Peyer's patch (tissue), 4 donors: ENCODE data around the gene CEMIP. TPM values are rescaled to one million over a fixed set of nuclear protein-coding genes. Genes with fewer than 3 reads are reported as not detected.

Experiments
- DNase-seq, 3 donors: peaks; one replicate each; pipeline ENCODE4 v3.0.0-alpha.2; 2017 to 2019
- H3K27ac ChIP-seq, 4 donors: fragments of 200-600 bp; sonication (generic); one replicate each; pipeline ENCODE4 v1.5.1; 2016 to 2019
- H3K27me3 ChIP-seq, 2 donors: fragments of 200-600 bp; sonication (generic); one replicate each; pipeline ENCODE4 v1.5.1; 2019
- H3K36me3 ChIP-seq, 3 donors: fragments of 200-600 bp; sonication (generic); one replicate each; pipeline ENCODE4 v1.5.1; 2016 to 2019
- H3K4me1 ChIP-seq, 4 donors: fragments of 200-600 bp; sonication (generic); one replicate each; pipeline ENCODE4 v1.5.1; 2016 to 2019
- H3K4me3 ChIP-seq, 4 donors: fragments of 200-600 bp; sonication (generic); 1 replicate in 3 of 4; 2 replicates in 1 of 4; pipeline ENCODE4 v1.5.1; 2016 to 2019; ENCODE audit warnings: mild to moderate bottlenecking in 1 of 4
- H3K9me3 ChIP-seq, 4 donors: fragments of 200-600 bp; sonication (generic); one replicate each; pipeline ENCODE4 v1.5.1; 2016 to 2019; ENCODE audit warnings: mild to moderate bottlenecking in 1 of 4
- POLR2A ChIP-seq, 2 donors: fragments of 450-650 bp; IDR thresholded peaks; one replicate each; pipeline ENCODE4 v1.5.1; 2017; ENCODE audit warnings: antibody characterized with exemption in 2 of 2, mild to moderate bottlenecking in 2 of 2, moderate library complexity in 2 of 2
- total RNA-seq, 4 donors: library from RNA; depleted of rRNA; stranded (reverse); fragments of >200 nt; gene quantifications; one replicate each; pipeline ENCODE4 v1.1.0, GENCODE V29; 2016
- TF ChIP-seq, protein P1 (sequence below), 6 experiments: fragments of 450-650 bp in 4 of 6; fragments of 200-600 bp in 2 of 6; sonication (generic) in 1 of 6; IDR thresholded peaks; one replicate each; pipeline ENCODE4 v1.5.1; 2017 to 2019; ENCODE audit warnings: antibody characterized with exemption in 6 of 6, mild to moderate bottlenecking in 3 of 6, moderate library complexity in 1 of 6

Gene CEMIP
- total RNA-seq, 4 donors from 2014 or later = 0.27 to 0.83 (median 0.57) TPM; not detected in 1

DNA sequence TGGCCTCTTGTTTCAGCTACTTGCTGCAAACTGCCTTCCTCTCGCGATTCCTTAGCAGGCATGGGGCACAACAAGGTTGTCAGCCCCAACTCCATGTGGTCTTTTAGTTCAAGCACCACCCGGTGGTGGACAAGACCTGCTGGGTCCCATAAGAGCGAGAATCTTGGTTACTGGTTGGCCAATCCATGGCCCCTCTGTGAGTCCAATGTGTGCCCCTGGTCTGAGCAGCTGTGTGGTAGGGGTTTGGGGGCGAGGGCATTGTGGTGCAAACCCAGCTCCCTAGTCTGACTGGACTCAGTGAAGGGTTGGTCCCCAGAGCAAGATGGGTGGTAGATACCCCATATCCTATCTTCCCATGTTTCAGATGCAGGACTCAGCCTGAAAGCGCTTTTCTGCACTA, 161.7 kb downstream of the CEMIP start:
- H3K4me1 ChIP-seq = no peaks in the 10 kb centered on the region
- no peak overlapping the region for H3K4me3 ChIP-seq
- H3K36me3 ChIP-seq = peaks cover 0 to 5% (median 0%) of the 10 kb centered on the region in 3 donors
- TF ChIP-seq, protein P1, sequence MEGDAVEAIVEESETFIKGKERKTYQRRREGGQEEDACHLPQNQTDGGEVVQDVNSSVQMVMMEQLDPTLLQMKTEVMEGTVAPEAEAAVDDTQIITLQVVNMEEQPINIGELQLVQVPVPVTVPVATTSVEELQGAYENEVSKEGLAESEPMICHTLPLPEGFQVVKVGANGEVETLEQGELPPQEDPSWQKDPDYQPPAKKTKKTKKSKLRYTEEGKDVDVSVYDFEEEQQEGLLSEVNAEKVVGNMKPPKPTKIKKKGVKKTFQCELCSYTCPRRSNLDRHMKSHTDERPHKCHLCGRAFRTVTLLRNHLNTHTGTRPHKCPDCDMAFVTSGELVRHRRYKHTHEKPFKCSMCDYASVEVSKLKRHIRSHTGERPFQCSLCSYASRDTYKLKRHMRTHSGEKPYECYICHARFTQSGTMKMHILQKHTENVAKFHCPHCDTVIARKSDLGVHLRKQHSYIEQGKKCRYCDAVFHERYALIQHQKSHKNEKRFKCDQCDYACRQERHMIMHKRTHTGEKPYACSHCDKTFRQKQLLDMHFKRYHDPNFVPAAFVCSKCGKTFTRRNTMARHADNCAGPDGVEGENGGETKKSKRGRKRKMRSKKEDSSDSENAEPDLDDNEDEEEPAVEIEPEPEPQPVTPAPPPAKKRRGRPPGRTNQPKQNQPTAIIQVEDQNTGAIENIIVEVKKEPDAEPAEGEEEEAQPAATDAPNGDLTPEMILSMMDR (IDR thresholded peaks at IDR 0.05) = no peak
- TF ChIP-seq POLR2A (IDR thresholded peaks at IDR 0.05) = no peak
- H3K27ac ChIP-seq = no peak overlapping the region
- H3K9me3 ChIP-seq = no peaks in the 10 kb centered on the region
- no peak for DNase-seq
- H3K27me3 ChIP-seq = no peaks in the 10 kb centered on the region

DNA sequence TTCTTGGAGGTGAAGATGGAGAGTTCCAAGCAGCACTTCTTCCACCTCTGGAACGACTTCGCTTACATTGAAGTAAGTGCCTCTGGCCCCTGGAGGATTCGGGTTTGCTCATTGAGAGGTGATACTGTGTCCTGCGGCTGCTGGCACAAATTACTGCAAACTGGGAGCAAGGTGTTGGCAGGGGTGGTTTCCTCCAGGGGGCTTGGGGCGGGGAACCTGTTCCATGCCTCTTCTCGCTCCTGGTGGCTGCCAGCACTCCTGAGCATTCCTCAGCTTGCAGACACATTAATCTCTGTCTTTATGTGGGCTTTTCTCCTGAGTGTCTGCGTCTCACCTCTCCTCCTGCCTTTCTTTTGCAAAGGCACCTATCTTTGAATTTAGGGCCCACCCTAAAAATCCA, 163.1 kb downstream of the CEMIP start:
- DNase-seq = no peak
- Histone ChIP-seq H3K36me3 (peaks cover 0 to 15% (median 0%) of the 10 kb centered on the region in 3 donors), H3K27me3 (no peaks in the 10 kb centered on the region), H3K4me3 (no peak overlapping the region), H3K4me1 (no peaks in the 10 kb centered on the region), H3K9me3 (no peaks in the 10 kb centered on the region), H3K27ac (no peak overlapping the region)
- no peak for TF ChIP-seq POLR2A (IDR thresholded peaks at IDR 0.05)
- TF ChIP-seq, protein P1 (IDR thresholded peaks at IDR 0.05) = no peak

DNA sequence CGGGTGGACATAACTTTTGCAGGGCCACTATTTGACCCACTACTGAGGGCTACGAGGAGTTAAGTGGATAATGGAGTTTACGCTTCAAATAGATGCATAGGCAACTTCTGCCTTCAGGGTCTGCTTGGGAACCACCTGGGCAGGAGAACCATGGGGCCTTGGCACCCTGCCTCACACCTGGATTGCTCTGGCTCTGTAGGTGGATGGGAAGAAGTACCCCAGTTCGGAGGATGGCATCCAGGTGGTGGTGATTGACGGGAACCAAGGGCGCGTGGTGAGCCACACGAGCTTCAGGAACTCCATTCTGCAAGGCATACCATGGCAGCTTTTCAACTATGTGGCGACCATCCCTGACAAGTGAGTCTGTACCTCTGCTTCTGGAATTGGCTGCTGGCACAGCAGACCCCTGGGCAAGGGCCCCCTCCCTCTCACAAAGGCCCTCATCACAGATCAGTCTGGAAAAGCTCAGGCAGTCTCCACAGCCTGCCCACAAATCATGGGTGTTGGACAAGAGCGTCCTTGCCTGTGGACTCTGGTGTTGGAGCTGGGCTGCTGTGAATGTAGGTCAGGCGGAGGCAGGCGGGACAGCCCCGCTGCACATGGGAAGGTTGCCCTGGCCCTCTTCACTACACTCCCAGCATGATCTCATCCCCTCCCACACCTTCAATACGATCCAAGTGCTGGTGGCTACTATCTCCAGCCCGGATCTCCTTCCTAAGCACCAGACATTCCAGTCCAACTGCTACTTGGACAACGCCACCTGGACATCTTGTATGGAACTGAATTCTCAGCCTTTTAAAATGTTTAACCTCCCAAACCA, 163.8 kb downstream of the CEMIP start:
- no peak for DNase-seq
- no peak overlapping the region for H3K27ac ChIP-seq
- no peak for TF ChIP-seq POLR2A (IDR thresholded peaks at IDR 0.05)
- TF ChIP-seq, protein P1 (IDR thresholded peaks at IDR 0.05) = no peak

DNA sequence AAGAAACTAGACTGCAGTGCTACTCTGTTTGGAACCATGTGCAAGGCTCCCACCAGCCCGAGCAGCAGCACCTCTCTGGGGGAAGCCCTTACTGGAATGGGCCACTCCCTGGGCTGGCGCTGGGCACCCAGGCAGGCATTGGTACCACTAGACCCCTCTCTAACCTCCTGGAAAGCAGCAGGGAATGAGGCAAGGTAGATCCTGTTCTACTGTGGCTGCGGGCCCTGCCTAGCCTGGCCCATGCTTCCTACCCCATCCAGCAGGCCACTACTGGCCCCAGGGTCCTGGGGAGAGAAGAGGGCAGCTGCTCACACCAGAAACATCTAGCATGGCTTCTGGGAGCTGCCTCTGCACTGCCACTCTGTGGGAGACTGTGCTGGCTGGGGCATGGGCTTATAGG, 165.6 kb downstream of the CEMIP start:
- TF ChIP-seq POLR2A (IDR thresholded peaks at IDR 0.05) = no peak
- TF ChIP-seq, protein P1 (IDR thresholded peaks at IDR 0.05) = no peak
- H3K36me3 ChIP-seq = peaks cover 0 to 33% (median 0%) of the 10 kb centered on the region in 3 donors
- H3K4me3 ChIP-seq = no peak overlapping the region

More for the DNA sequence above, 163.8 kb downstream of the CEMIP start:
- Histone ChIP-seq H3K9me3 (no peaks in the 10 kb centered on the region), H3K4me1 (no peaks in the 10 kb centered on the region), H3K27me3 (no peaks in the 10 kb centered on the region), H3K36me3 (peaks cover 0 to 17% (median 0%) of the 10 kb centered on the region in 3 donors), H3K4me3 (no peak overlapping the region)

DNA sequence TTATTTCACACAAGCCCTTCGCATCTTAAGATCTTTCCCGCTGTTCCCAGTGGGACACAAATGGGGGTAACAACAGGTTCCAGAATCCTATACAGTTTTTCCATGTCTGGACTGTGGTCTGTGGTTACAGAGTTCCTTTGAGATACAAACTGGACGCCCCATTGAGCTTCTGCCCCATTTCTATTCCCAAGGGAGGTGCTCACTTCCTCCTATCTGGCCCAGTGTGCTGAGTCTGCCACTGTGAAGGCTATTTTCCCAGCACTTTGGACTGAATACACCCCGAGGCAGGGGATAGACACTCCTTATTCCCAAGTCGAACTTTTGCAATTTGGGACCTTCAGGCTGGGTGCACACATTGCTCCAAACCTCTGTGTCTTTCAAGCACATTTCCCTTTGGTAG, 166.4 kb downstream of the CEMIP start:
- Histone ChIP-seq H3K36me3 (peaks cover 0 to 41% (median 0%) of the 10 kb centered on the region in 3 donors), H3K4me1 (no peaks in the 10 kb centered on the region), H3K27me3 (no peaks in the 10 kb centered on the region), H3K4me3 (no peak overlapping the region), H3K9me3 (no peaks in the 10 kb centered on the region), H3K27ac (no peak overlapping the region)
- no peak for DNase-seq
- TF ChIP-seq, protein P1 (IDR thresholded peaks at IDR 0.05) = no peak
- TF ChIP-seq POLR2A (IDR thresholded peaks at IDR 0.05) = no peak

More for the DNA sequence above, 165.6 kb downstream of the CEMIP start:
- Histone ChIP-seq H3K4me1 (no peaks in the 10 kb centered on the region), H3K27ac (no peak overlapping the region), H3K9me3 (no peaks in the 10 kb centered on the region), H3K27me3 (no peaks in the 10 kb centered on the region)
- DNase-seq = no peak
